HL-60 (cell line): ENCODE results near the gene SLC17A1.

Experiments used
- GABPA ChIP-seq: IDR thresholded peaks from 2 replicates; pipeline ENCODE4 v1.6.1; 2012; ENCODE audit warnings: low read depth
- POLR2AphosphoS5 ChIP-seq: IDR thresholded peaks from 2 replicates; pipeline ENCODE4 v1.6.1; 2012; ENCODE audit warnings: low read depth
- SPI1 ChIP-seq: IDR thresholded peaks from 2 replicates; pipeline ENCODE4 v1.6.1; 2012; ENCODE audit warnings: low read depth, mild to moderate bottlenecking, borderline replicate concordance
- TF ChIP-seq, protein P1 (sequence below): IDR thresholded peaks from one replicate; pipeline ENCODE4 v1.5.1; 2011; ENCODE audit warnings: low read length, control low read depth, inconsistent platforms; ENCODE audit not compliant: insufficient read depth
- TF ChIP-seq, protein P2 (sequence below): IDR thresholded peaks from 2 replicates; pipeline ENCODE4 v1.6.1; 2012; ENCODE audit warnings: low read depth; ENCODE audit not compliant: insufficient replicate concordance

DNA sequence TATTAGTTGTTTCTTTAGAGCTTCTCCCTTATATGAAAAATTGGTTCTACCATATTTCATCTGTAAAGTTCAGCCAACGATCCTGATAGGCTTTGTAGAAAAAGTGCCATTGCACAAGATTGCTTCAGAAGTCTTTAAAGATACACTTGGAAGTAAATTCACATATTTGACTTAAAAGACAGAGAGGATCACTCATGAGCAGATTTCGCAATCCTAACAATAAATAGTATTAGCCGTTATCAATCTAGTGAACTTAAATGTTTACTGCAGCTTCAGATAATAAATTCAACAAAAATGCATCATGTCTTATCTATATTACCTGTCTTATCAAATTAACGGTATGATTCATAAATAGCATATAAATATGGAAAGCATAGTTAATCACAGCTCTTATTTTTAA is 86.0 kb downstream of the SLC17A1 start:
- TF ChIP-seq, protein P1, sequence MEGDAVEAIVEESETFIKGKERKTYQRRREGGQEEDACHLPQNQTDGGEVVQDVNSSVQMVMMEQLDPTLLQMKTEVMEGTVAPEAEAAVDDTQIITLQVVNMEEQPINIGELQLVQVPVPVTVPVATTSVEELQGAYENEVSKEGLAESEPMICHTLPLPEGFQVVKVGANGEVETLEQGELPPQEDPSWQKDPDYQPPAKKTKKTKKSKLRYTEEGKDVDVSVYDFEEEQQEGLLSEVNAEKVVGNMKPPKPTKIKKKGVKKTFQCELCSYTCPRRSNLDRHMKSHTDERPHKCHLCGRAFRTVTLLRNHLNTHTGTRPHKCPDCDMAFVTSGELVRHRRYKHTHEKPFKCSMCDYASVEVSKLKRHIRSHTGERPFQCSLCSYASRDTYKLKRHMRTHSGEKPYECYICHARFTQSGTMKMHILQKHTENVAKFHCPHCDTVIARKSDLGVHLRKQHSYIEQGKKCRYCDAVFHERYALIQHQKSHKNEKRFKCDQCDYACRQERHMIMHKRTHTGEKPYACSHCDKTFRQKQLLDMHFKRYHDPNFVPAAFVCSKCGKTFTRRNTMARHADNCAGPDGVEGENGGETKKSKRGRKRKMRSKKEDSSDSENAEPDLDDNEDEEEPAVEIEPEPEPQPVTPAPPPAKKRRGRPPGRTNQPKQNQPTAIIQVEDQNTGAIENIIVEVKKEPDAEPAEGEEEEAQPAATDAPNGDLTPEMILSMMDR = no peak
- TF ChIP-seq POLR2AphosphoS5 (no peak), GABPA (no peak), SPI1 (no peak)
- TF ChIP-seq, protein P2, sequence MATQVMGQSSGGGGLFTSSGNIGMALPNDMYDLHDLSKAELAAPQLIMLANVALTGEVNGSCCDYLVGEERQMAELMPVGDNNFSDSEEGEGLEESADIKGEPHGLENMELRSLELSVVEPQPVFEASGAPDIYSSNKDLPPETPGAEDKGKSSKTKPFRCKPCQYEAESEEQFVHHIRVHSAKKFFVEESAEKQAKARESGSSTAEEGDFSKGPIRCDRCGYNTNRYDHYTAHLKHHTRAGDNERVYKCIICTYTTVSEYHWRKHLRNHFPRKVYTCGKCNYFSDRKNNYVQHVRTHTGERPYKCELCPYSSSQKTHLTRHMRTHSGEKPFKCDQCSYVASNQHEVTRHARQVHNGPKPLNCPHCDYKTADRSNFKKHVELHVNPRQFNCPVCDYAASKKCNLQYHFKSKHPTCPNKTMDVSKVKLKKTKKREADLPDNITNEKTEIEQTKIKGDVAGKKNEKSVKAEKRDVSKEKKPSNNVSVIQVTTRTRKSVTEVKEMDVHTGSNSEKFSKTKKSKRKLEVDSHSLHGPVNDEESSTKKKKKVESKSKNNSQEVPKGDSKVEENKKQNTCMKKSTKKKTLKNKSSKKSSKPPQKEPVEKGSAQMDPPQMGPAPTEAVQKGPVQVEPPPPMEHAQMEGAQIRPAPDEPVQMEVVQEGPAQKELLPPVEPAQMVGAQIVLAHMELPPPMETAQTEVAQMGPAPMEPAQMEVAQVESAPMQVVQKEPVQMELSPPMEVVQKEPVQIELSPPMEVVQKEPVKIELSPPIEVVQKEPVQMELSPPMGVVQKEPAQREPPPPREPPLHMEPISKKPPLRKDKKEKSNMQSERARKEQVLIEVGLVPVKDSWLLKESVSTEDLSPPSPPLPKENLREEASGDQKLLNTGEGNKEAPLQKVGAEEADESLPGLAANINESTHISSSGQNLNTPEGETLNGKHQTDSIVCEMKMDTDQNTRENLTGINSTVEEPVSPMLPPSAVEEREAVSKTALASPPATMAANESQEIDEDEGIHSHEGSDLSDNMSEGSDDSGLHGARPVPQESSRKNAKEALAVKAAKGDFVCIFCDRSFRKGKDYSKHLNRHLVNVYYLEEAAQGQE = no peak
